Stomach (tissue), 4 donors: ENCODE data around the gene SPRED3.

Experiments
- EP300 ChIP-seq: sonication (generic); formaldehyde crosslinking; IDR thresholded peaks from one replicate; pipeline ENCODE4 v1.6.1; 2017; ENCODE audit warnings: antibody characterized with exemption
- POLR2A ChIP-seq, 4 donors: fragments of 450-650 bp; IDR thresholded peaks; one replicate each; pipeline ENCODE4 v1.6.1; 2016; ENCODE audit warnings: antibody characterized with exemption in 4 of 4, control low read depth in 2 of 4, mild to moderate bottlenecking in 1 of 4, moderate library complexity in 1 of 4
- POLR2AphosphoS5 ChIP-seq, 3 donors: sonication (generic); formaldehyde crosslinking; IDR thresholded peaks; one replicate each; pipeline ENCODE4 v1.6.1; 2016; ENCODE audit warnings: antibody characterized with exemption in 3 of 3
- TF ChIP-seq, protein P1 (sequence below), 7 experiments: fragments of 450-650 bp in 4 of 7; fragments of 200-600 bp in 3 of 7; sonication (generic) in 3 of 7; IDR thresholded peaks; one replicate each; pipeline ENCODE4 v1.5.1; 2016 to 2019; ENCODE audit warnings: antibody characterized with exemption in 7 of 7, control low read depth in 2 of 7, mild to moderate bottlenecking in 1 of 7

DNA sequence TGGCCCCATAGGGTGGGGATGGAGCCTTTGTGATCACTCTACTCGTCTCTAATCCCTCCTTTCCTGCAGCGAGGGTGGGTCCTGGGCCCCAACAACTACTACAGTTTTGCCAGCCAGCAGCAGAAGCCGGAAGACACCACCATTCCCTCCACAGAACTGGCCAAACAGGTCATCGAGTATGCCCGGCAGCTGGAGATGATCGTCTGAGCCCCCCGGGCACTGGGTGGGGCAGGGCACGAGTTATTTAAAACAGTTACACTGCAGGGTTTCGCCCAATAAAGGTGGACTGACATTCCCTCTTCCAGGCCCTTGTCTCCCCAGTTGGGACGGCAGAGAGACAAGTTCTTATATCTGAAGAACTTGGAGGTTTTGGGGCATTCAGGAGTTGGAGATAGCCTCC is 5.3 kb upstream of the SPRED3 start:
- TF ChIP-seq, protein P1, sequence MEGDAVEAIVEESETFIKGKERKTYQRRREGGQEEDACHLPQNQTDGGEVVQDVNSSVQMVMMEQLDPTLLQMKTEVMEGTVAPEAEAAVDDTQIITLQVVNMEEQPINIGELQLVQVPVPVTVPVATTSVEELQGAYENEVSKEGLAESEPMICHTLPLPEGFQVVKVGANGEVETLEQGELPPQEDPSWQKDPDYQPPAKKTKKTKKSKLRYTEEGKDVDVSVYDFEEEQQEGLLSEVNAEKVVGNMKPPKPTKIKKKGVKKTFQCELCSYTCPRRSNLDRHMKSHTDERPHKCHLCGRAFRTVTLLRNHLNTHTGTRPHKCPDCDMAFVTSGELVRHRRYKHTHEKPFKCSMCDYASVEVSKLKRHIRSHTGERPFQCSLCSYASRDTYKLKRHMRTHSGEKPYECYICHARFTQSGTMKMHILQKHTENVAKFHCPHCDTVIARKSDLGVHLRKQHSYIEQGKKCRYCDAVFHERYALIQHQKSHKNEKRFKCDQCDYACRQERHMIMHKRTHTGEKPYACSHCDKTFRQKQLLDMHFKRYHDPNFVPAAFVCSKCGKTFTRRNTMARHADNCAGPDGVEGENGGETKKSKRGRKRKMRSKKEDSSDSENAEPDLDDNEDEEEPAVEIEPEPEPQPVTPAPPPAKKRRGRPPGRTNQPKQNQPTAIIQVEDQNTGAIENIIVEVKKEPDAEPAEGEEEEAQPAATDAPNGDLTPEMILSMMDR (IDR thresholded peaks at IDR 0.05), result no peak
- TF ChIP-seq POLR2A (IDR thresholded peaks at IDR 0.05) (no peak), POLR2AphosphoS5 (IDR thresholded peaks at IDR 0.05) (no peak), EP300 (no peak)
